ENCODE measurements around the gene SOX6. TPM values are rescaled to one million over a fixed set of nuclear protein-coding genes. Genes with fewer than 3 reads are reported as not detected.
"Not testable (repeated sequence)": the region's sequence is repeated elsewhere in the genome, so short reads cannot be mapped to it uniquely, and the experiment has no call there.

SOX6 gene
- total and polyA plus RNA-seq, 2 of the 13 experiments (the other 11 are each of a cell fraction or from before 2014, with no cell fraction given) = 2.6 to 11.2 TPM

- TF ChIP-seq, protein P1, sequence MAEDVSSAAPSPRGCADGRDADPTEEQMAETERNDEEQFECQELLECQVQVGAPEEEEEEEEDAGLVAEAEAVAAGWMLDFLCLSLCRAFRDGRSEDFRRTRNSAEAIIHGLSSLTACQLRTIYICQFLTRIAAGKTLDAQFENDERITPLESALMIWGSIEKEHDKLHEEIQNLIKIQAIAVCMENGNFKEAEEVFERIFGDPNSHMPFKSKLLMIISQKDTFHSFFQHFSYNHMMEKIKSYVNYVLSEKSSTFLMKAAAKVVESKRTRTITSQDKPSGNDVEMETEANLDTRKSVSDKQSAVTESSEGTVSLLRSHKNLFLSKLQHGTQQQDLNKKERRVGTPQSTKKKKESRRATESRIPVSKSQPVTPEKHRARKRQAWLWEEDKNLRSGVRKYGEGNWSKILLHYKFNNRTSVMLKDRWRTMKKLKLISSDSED (CRISPR knock-in tag; IDR thresholded peaks at IDR 0.05) = no peak
- TF ChIP-seq ZMYM4 (CRISPR knock-in tag; IDR thresholded peaks at IDR 0.05) (peak; percentile 33; the same call in 1 of the 2 replicates), FOXP4 (CRISPR knock-in tag; IDR thresholded peaks at IDR 0.05) (peak; percentile 23)
These were observed 207.9 kb downstream of the SOX6 start (continued) for GRCh38 chr11:16148301-16148931.

DNA sequence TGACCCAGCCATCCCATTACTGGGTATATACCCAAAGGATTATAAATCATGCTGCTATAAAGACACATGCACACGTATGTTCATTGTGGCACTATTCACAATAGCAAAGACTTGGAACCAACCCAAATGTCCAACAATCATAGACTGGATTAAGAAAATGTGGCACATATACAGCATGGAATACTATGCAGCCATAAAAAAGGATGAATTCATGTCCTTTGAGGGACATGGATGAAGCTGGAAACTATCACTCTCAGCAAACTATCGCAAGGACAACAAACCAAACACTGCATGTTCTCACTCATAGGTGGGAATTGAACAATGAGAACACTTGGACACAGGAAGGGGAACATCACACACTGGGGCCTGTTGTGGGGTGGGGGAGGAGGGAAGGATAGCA, 209.4 kb downstream of the SOX6 start:
- 62% methylated on average over 2 of the region's 2 CpGs for WGBS (ENCODE audit: low lambda C conversion rate)
- DNase-seq (ENCODE audit: low spot score); H4K20me1 ChIP-seq (ENCODE audit: insufficient read depth, low read length); POLR2A ChIA-PET; ATAC-seq; BruUV-seq (replicated peaks); H3K4me3 ChIP-seq (replicated peaks in 1 of 3; ENCODE audit: insufficient read depth in 1 of 3, low read depth in 2 of 3, low read length in 3 of 3); H3K27ac ChIP-seq (ENCODE audit: extremely low read length, insufficient read depth, low read length); H3K4me2 ChIP-seq (ENCODE audit: low read depth, low read length); CTCF ChIA-PET (ENCODE audit: low intra/inter-chr PET ratio, low total read pairs); H3K36me3 ChIP-seq (replicated peaks in 1 of 2; ENCODE audit: control insufficient read depth in 1 of 2, insufficient read depth in 2 of 2, low read length in 2 of 2); H3K27me3 ChIP-seq (ENCODE audit: control insufficient read depth in 1 of 2, insufficient read depth in 2 of 2, low read length in 2 of 2); H3K9me3 ChIP-seq (ENCODE audit: low read length); H3K9ac ChIP-seq (ENCODE audit: insufficient read depth, low read depth, low read length); H2AFZ ChIP-seq (ENCODE audit: low read length); intact Hi-C loops (cut with micrococcal nuclease; ENCODE audit: unreplicated experiment); FAIRE-seq; H3K79me2 ChIP-seq (ENCODE audit: insufficient read depth, low read length); in situ Hi-C loops (cut with HindIII; ENCODE audit: extremely low pct_ligation_motif_present, low pct_unique_long_range_greater_than_20kb): not testable (repeated sequence)
- peaks cover 41% of the 10 kb centered on the region for H3K4me1 ChIP-seq (ENCODE audit: insufficient read depth, low read length)
